Left renal cortex interstitium (tissue), 4 donors: ENCODE data around the gene SNX9. TPM values are rescaled to one million over a fixed set of nuclear protein-coding genes. Genes with fewer than 3 reads are reported as not detected.
A peak's percentile ranks its signal among the peaks of the same experiment; 100 is the strongest.
"Not testable (repeated sequence)": the region's sequence is repeated elsewhere in the genome, so short reads cannot be mapped to it uniquely, and the experiment has no call there.

Experiments used
- DNase-seq, 4 donors: peaks; one replicate each; pipeline ENCODE4 v3.0.0-alpha.2; 2013; ENCODE audit warnings: low read depth in 4 of 4, low spot score in 2 of 4, missing footprints in 1 of 4
- polyA plus RNA-seq, 4 donors: library from polyadenylated mRNA; unstranded; fragments of 120-200 nt; gene quantifications; one replicate each; pipeline ENCODE4 v1.2.1, GENCODE V29; 2013; ENCODE audit not compliant: insufficient read length in 4 of 4

Gene SNX9
- 10 to 100 TPM; 40.3 to 45.3 (median 42.4) TPM for polyA plus RNA-seq

DNA sequence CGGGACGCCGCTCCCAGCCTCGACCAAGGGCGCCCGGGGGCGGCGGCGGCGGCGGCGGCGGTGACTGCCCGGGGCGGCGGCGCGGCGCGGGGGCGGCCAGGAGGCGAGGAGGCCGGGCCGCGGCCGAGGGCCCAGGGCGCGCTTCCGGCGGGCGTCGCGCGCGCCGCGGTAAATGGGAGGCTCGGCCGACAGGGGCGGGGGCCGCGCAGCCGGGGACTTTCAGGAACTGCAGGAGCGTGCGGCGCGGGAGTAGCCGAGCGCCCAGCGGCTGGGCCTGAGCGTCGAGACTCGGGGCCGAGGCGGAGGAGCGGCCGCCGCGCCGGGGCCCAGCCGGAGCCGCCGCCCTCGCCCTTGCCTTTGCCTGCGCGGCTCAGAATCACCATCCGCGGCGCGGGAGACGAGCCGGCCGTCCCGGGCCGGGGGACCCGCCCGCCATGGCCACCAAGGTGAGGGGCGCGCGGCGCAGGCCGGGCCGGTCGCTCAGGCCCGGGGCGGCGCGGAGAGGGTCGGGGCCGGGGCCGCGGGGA, at the start of gene SNX9:
TSS of gene SNX9 (plus strand) at position 246 of the 527 bp plus-strand sequence. CDS start at position 435, 189 bp downstream.
- peak in 1 of 4 donors; percentile 50 for DNase-seq

DNA sequence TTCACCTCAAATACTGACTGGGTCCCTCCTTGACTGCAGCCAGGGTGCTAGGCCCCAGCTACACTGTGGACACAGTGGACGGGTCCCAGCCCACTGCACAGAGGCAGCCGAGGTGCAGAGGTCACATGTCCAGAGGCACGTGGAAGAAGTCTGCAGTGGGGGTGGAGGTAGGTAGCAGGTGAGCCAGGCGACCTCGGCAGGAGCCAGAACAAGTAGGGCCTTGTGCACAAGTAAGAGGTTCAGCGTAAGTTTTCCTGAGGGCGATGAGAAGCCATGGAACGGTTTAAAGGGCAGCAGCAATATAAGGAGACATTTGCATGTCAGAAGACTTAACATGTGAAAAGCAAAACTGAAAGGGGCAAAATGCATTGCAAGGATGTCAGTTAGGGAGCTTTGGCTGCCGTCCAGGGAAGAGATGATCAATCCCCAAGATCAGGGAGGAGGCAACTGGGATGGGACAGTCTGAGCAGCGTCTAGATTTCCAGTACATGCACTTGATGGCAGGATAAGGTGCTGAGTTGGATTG, 49.7 kb upstream of the SNX9 start:
- no peak for DNase-seq

DNA sequence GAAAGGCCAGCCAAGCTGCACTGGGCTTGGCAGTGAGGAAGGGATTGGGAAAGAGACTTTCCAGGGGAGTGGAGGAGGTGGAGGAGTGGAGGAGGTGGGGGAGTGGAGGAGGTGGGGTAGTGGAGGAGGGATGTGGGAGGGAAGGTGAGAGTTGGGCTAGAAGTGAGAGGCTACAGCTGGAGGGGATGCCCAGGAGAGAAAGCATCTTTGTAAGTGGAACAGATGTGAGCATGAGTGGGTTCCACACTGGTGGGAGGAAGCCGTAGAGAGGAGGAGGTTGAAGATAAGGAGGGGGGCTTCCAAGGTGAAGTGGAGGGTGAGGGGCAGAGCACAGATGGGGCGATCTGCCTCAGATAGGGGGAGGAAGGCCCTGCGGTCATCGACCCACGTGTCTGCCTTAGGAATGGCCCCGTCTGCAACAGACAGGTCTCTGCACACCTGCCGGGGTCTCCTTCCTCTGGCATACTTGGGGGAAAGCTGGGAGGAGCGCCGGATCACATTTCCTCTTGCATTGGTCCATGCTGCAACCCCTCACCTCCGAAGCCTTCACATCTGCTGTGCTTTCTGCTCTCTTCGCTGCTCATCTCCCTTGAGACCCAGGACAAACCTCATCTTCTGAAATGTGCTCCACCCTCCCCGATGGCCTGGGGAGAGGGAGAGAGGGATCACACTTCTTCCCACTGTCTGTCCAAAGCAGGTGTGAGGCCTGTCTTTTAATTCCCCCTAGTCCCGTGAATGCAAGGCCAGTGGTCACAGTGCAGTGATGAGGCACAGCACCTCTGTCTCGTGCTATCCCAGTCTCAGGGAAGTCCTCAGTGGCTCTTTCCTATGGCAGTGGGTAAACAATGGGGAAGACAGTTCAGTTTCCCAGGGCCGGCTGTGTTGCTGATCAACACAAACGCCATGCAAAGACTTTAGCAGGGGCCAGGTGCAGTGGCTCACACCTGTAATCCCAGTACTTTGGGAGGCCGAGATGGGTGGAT, 48.6 kb upstream of the SNX9 start:
- no peak for DNase-seq

DNA sequence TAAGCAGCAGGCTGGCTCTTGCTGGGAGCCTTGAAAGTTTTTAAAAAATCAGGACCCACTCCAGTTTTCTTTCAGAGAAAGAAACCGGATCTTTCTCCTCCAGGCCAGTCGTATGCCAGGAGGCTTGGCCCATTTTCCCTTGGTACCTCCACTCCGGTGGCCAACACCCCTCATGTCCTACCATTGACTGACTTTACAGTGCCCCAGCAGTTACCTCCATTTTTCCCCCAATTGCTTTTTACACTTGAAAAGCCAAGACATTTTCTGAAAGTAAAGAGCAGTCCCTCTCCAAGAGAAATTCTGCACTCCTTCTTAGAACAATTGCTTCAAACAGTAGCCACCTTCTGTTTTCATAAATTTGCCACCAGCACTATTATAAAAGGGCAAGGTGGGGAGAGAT, 47.7 kb upstream of the SNX9 start:
- no peak for DNase-seq

- DNase-seq, result no peak
Observed at GRCh38 chr6:157777344-157777743, 45.7 kb upstream of the SNX9 start.

- no peak for DNase-seq
Observed at GRCh38 chr6:157778719-157779118, 44.3 kb upstream of the SNX9 start.

GRCh38 chr6:157779705-157780604, 43.1 kb upstream of the SNX9 start:
- DNase-seq, result no peak

DNA sequence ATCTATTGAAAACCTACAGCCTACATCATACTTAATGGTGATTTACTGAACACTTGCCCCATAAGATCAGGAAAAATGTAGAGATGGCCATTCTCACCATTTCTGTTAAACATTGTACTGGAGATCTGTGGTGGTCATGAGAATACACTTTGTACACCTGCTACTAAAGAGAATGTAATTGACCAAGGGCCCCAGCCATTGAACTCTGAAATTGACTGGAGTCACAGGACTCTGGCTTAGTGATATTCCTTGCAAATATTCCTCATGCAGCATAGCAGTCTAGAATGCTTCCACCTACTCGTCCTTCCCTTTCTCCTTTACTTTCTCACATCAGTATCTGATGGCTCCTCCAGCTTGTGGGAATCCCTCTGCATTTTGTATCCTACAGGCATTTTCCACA, 37.4 kb upstream of the SNX9 start:
- DNase-seq, result no peak

- DNase-seq, result no peak
Observed at GRCh38 chr6:157786221-157786620, 36.8 kb upstream of the SNX9 start.

- no peak for DNase-seq
Observed at GRCh38 chr6:157787080-157787479, 36.0 kb upstream of the SNX9 start.

DNA sequence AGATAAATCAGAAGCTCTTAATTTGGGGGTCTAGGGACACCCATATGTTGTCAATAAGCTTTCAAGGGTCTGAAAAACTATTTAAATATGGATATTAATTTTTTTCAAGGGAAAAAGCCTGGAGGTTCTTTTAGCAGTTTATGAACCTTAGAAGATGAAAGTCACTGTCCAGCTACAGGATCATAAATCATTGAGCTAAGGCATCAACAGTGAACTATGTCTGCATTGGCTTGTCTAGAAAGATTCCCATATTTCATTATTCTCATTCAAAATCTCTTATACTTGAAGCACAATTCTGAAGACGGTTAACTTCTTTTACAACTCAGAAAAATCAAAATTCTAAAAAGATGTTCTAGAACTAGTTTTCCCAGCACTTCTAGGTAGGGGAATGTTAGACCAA, 34.9 kb upstream of the SNX9 start:
- DNase-seq, result no peak

- DNase-seq, result no peak
Observed at GRCh38 chr6:157789297-157789696, 33.7 kb upstream of the SNX9 start.

DNA sequence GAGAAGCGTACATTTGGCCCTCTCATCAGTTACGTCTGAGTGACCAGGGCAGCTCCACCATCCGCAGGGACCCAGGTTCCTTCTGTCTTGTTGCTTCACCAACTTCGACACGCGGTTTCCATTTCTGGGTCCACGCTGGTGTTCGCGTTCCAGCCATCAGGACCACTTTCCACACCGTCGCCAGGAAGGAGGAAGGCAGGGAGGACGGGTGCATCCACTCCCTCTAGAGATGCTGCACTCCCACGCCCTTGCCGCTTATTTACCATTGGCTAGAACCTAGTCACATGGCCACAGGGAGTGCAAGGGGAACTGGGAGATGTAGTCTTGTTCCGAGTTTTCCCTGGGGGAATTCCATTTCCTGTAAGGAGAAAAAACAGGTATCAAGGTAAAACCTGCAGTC, 33.2 kb upstream of the SNX9 start:
- DNase-seq, result no peak

DNA sequence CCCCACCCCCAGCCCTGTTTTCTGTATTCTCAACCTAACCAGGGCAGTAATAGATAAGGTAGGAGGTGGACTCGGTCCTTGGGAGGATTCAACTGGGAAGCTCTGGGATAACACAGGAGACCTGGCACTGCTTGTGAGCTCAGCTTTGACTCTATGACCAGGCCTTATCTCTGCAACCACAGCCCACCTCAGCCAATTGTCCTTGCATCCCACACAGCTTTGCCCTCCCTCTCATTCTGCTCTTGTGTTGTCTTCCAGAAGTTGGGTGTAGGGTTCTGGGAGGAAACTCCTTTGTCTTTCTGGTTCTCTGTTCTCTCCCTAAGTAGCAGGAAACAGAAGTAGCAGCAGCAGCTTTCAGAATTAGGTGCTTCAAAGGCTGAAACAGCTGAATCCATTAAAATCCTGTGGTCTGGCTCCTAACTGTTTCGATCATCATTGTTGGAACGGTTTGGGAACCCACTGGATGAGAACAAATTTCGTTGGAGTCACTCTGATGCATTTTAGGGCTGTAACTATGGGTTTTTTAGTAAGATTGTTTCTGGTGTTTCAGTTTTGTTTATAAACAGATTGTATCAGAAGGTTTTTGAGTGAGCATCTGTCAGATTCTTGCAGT, 32.4 kb upstream of the SNX9 start:
- no peak for DNase-seq

GRCh38 chr6:157791450-157791849, 31.6 kb upstream of the SNX9 start:
- no peak for DNase-seq

- DNase-seq, result no peak
Observed at GRCh38 chr6:157792671-157793070, 30.4 kb upstream of the SNX9 start.

DNA sequence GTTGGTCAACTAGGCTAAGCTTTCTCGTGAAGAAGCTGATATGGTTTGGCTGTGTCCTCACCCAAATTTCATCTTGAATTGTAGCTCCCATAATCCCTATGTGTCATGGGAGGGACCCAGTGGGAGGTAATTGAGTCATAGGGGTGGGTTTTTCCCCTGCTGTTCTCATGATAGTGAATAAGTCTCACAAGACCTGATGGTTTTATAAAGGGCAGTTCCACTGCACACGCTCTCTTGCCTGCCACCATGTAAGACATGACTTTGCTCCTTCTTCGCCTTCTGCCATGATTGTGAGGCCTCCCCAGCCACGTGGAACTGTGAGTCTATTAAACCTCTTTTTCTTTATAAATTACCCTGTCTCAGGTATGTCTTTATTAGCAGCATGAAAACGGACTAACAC, 29.0 kb upstream of the SNX9 start:
- not testable (repeated sequence) for DNase-seq

GRCh38 chr6:157795841-157796240, 27.2 kb upstream of the SNX9 start:
- DNase-seq, result no peak

GRCh38 chr6:157798851-157799250, 24.2 kb upstream of the SNX9 start:
- DNase-seq, result no peak

DNA sequence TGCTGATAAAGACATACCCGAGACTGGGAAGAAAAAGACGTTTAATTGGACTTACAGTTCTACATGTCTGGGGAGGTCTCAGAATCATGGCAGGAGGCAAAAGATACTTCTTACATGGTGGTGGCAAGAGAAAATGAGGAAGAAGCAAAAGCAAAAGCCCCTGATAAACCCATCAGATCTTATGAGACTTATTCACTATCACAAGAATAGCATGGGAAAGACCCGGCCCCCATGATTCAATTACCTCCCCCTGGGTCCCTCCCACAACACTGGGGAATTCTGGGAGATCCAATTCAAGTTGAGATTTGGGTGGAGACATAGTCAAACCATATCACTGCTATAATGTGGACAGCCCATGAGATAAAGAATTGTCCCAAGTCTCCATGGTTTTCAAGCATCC, 23.5 kb upstream of the SNX9 start:
- DNase-seq, result not testable (repeated sequence)
